HUES48 (cell line): Measurements from ENCODE around the gene PGM2L1.

ENCODE experiments used
- H3K27ac ChIP-seq: one replicate; pipeline ENCODE4 v1.7.0; 2013; ENCODE audit warnings: low read depth, low read length, inconsistent platforms
- H3K27me3 ChIP-seq: 2 replicates; pipeline ENCODE4 v1.6.1; 2013; ENCODE audit warnings: mild to moderate bottlenecking, low read length; ENCODE audit not compliant: control insufficient read depth, insufficient read depth
- H3K36me3 ChIP-seq: 2 replicates; pipeline ENCODE4 v1.6.1; 2013; ENCODE audit warnings: low read length; ENCODE audit not compliant: control insufficient read depth, insufficient read depth
- H3K4me1 ChIP-seq: 2 replicates; pipeline ENCODE4 v1.6.1; 2013; ENCODE audit warnings: mild to moderate bottlenecking, low read length; ENCODE audit not compliant: control insufficient read depth, insufficient read depth
- H3K4me3 ChIP-seq: 2 replicates; pipeline ENCODE4 v1.5.1; 2013; ENCODE audit warnings: mild to moderate bottlenecking, low read depth, low read length
- H3K9ac ChIP-seq: 2 replicates; pipeline ENCODE4 v1.6.1; 2013; ENCODE audit warnings: mild to moderate bottlenecking, low read depth, low read length, moderate library complexity
- H3K9me3 ChIP-seq: 2 replicates; pipeline ENCODE4 v1.6.1; 2013; ENCODE audit warnings: low read length; ENCODE audit not compliant: control insufficient read depth, insufficient read depth

Gene PGM2L1

DNA sequence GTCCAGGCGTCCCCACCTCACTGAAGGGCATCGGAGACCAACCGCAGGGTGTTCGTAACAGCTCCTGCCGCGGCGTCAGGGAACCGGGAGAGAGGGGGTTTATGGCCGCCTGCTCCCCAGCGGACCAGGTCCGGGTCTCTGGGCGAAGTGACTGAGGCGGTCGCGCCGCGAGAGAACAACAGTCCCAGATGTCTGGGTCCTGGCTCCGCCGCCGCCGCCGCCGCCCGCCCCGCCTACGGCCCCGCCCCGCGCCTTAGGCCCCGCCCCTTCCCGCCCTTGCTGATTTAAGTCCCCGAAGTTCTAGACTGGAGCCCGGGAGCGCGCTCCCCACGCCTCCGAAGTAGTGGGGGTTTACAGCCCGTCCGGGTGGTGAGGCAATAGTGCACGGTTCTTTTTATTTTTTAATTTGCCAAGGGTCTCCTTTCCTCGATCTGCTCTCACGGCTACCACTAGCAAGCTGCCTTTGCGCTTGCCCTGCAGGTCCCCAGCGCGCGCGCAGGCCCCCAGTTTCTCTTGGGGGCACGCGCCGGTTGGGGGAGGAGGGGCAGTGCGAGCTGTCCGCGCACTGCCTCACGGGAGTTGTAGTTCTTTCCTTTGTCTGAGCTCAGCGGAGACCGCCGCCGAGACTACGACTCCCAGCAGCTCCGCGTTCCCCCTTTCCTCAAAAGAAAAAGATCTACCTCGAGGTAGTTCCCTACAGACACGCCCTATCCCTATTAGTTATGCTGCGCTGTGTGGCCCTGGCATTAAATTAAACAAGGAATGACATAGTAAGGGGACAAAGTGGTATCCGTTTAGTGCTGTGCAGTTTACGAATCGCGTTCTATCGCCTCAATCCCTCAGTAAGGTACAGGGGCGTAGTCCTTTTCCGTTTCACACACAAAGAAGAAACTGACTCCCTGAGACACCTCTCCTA lies at the start of gene PGM2L1:
Gene PGM2L1, minus strand, starts transcription at position 190 of the 916 bp plus-strand sequence. CDS start 272 bp downstream, outside the sequence.
- peak within 1 kb of the TSS; percentile 86 for H3K9ac ChIP-seq
- peaks cover 13% of the 10 kb centered on the region for H3K4me1 ChIP-seq
- H3K9me3 ChIP-seq: no peaks in the 10 kb centered on the region
- H3K36me3 ChIP-seq: no peaks in the 10 kb centered on the region
- peak within 1 kb of the TSS; percentile 86 for H3K27ac ChIP-seq
- H3K27me3 ChIP-seq: no peaks in the 10 kb centered on the region
- H3K4me3 ChIP-seq: peak within 1 kb of the TSS; percentile 95

DNA sequence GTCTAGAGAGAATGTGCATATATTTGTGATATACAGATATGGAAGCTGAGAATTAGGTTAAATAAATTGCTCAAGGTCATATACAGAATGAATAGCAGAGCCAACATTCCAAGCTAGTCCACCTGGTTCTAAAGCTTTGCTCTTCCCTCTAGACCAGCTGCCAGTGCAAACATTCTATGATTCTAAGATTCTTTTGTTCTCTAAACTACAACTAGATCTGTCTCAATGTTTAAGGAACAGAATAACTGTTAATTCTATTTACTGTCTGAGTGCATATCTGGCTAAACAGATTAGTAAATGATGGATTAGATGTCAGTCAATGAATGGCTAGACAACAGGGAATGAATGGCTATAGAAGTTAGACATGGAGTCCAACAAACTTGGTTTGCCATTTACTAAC lies 49.5 kb upstream of the PGM2L1 start:
- Histone ChIP-seq H3K9me3 (no peaks in the 10 kb centered on the region), H3K9ac (no peak overlapping the region), H3K27me3 (no peaks in the 10 kb centered on the region), H3K27ac (no peak overlapping the region), H3K4me1 (peaks cover 8% of the 10 kb centered on the region; the same call in 1 of the 2 replicates), H3K36me3 (no peaks in the 10 kb centered on the region), H3K4me3 (no peak overlapping the region)

DNA sequence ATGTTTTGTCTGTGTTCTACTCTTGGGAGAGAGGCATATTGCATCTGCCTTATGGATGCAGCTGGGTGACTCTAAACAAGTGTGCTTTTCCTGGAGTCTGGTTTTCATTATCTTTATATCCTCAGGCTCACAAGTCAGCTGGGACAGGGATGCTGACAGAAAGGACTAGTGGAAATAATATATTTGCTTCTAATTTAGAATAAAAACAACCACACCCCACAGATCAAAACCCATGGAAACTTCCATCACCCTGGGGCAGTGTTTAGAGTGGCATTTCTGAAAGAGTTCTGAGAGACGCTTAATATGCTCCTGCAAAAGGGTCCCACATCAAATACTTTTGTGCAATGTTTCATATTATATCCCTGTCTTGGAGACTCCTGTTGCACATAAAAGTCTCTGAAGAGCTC lies 48.3 kb upstream of the PGM2L1 start:
- Histone ChIP-seq H3K9me3 (no peaks in the 10 kb centered on the region), H3K27ac (no peak overlapping the region), H3K4me3 (no peak overlapping the region), H3K27me3 (no peaks in the 10 kb centered on the region), H3K4me1 (peaks cover 8% of the 10 kb centered on the region; the same call in 1 of the 2 replicates), H3K36me3 (no peaks in the 10 kb centered on the region), H3K9ac (no peak overlapping the region)

DNA sequence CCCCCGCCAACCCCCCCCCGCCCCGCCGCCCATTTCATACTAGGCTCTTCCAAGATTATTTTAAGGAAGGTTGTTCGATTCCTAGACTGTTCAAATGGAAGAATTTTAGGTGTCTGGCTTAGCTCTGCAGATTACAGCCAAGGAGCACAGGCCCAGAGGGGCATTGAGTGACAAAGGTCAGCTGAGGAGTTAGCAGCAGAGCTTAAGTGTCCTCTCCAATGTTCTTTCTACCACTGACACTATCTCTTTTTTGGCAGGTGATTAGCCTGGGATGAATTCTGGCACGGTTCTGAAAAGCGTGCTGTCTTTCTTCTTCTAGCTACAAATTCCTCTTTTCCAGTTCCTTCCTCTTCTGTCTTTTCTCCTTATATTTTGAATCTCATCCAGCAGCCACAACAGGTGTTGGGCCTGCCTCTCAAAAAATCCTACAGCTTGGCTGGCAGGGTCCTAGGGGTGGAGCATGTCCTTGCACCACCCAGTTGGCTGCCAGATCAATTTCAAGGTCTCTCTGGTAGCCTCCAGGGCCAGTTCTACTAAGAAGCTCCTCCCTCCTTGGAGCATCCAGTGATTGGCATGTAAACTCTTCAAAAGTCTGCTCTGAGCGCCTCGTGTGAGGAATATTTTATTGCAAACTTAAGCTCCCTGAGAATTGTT lies 46.1 kb upstream of the PGM2L1 start:
- H3K27ac ChIP-seq: no peak overlapping the region
- H3K9me3 ChIP-seq: no peaks in the 10 kb centered on the region
- H3K4me1 ChIP-seq: peaks cover 8% of the 10 kb centered on the region; the same call in 1 of the 2 replicates
- no peaks in the 10 kb centered on the region for H3K27me3 ChIP-seq
- no peak overlapping the region for H3K4me3 ChIP-seq
- H3K9ac ChIP-seq: no peak overlapping the region
- H3K36me3 ChIP-seq: no peaks in the 10 kb centered on the region

DNA sequence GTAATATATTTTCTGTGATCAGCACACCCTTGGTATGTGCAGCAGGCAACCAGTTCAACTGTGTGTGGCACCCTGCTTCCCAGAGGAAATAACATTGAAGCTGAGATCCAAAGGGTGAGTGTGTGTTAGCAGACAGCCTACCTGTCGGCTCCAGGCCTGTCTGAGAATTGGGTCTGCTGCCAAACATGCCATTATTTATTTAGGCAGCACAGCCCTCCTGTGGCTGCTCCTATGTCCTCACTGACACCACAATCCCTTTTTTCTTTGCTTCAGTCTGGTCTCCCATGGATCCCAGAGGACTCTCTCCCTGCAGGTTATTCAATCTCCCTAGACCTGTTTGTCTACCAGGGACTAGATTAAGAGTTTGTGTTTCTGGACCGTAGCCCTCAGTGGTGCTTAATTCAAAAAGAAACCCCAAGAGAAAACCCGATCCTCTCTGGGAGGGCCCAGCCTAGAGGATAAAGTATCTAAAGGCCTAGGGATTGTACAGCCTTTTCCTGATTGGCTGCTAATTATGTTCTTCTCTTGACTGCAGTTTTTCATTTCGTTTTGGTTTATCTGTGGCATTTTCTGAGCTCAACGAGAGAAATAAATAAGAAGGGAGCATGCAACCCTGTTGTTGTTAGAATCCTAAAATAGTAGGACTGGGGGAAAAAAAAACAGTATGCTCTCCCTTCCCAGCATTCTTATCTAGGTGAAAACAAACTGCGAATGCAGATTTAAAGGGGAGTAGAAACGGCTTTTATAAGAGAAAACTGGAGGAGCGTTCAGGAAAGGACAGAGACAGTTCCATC lies 45.0 kb upstream of the PGM2L1 start:
- Histone ChIP-seq H3K27ac (peak overlapping the region; percentile 46), H3K36me3 (no peaks in the 10 kb centered on the region), H3K4me3 (no peak overlapping the region), H3K27me3 (no peaks in the 10 kb centered on the region), H3K9ac (no peak overlapping the region), H3K9me3 (no peaks in the 10 kb centered on the region), H3K4me1 (peaks cover 8% of the 10 kb centered on the region; the same call in 1 of the 2 replicates)

DNA sequence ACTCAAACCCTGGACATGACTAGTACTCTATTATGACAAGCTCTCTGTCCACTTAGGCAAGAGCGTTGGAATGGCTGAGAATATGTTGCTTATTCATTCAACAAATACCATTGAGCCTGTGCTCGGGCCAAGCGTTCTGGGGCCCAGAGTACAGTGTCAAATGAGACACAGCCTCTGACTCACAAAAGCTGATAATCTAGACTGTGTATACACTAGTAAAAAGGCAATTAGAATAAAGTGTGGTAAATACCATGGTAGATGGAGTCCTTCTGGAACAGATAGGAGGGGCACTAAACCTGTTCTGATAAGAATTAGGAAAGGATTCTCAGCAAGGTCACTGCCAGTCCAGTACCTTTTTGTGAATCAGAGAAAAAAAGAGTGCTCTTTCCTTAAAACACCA lies 44.4 kb upstream of the PGM2L1 start:
- H3K27ac ChIP-seq: peak overlapping the region; percentile 46
- H3K36me3 ChIP-seq: no peaks in the 10 kb centered on the region
- H3K4me1 ChIP-seq: peaks cover 8% of the 10 kb centered on the region; the same call in 1 of the 2 replicates
- H3K9ac ChIP-seq: no peak overlapping the region
- no peak overlapping the region for H3K4me3 ChIP-seq
- no peaks in the 10 kb centered on the region for H3K27me3 ChIP-seq
- H3K9me3 ChIP-seq: no peaks in the 10 kb centered on the region

DNA sequence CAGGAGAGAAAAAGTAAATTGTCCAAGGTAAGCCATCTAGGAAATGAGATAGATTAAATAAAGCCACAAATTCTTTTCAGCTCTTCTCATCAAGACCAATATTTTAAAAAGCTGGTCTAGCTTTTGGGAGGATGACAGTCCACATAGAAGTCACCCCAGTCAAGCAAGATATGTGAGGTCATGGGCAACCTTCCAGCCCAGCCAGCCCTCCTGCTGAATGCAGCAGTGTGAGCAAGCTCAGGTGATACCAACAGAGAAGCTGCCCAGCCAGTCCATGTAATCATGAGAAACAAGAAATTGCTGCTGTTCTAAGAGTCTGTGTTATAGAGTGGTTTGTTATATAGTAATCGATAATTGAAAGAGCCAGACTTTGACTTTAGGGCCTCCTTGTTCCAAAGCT lies 40.4 kb upstream of the PGM2L1 start:
- Histone ChIP-seq H3K36me3 (no peaks in the 10 kb centered on the region), H3K4me1 (peaks cover 8% of the 10 kb centered on the region; the same call in 1 of the 2 replicates), H3K27me3 (no peaks in the 10 kb centered on the region), H3K4me3 (no peak overlapping the region), H3K9me3 (no peaks in the 10 kb centered on the region), H3K9ac (no peak overlapping the region), H3K27ac (no peak overlapping the region)

DNA sequence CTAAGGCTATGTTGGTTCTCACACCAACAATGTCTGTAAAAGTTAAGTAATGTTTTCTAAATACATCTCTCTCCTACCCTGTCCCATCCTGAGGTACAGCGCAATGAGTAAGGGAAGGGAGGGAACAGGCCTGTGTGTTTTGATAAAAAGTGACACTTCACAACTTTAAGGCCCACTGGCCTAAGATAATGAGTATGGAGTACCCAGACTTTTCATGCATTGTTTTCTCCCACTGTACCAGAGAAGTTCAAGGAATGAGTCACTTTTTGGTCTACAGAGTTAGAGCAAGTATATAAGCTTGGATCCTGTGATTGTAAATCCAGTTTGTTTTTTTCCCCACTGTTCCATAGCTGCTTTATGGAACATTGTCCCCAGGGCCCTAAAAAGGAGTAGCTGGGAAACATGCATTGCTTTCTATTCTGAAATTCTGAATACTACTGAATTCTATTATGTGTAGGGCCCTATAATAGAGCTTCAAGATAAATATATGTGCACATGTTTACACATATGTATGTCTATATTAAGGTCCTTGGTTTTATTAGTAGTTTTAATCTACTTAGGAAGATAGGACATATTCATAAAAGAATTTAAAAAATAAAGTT lies 39.3 kb upstream of the PGM2L1 start:
- Histone ChIP-seq H3K4me3 (no peak overlapping the region), H3K27me3 (no peaks in the 10 kb centered on the region), H3K27ac (no peak overlapping the region), H3K36me3 (no peaks in the 10 kb centered on the region), H3K9me3 (no peaks in the 10 kb centered on the region), H3K4me1 (no peaks in the 10 kb centered on the region), H3K9ac (no peak overlapping the region)

DNA sequence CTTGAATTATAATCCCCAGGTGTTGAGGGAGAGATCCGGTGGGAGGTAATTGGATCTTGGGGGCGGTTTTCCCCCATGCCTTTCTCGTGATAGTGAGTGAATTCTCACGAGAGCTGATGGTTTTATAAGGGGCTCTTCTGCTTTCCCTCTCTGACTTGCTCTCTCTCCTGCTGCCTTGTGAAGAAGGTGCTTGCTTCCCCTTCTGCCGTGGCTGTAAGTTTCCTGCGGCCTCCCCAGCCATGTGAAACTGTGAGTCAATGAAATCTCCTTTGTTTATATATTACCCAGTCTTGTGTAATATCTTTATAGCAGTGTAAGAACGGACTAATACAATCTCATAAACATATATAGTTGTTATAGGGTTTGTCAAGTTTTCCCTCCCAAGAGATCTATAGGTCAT lies 36.3 kb upstream of the PGM2L1 start:
- Histone ChIP-seq H3K9ac (no peak overlapping the region), H3K36me3 (no peaks in the 10 kb centered on the region), H3K27me3 (no peaks in the 10 kb centered on the region), H3K9me3 (no peaks in the 10 kb centered on the region), H3K27ac (no peak overlapping the region), H3K4me1 (no peaks in the 10 kb centered on the region), H3K4me3 (no peak overlapping the region)

DNA sequence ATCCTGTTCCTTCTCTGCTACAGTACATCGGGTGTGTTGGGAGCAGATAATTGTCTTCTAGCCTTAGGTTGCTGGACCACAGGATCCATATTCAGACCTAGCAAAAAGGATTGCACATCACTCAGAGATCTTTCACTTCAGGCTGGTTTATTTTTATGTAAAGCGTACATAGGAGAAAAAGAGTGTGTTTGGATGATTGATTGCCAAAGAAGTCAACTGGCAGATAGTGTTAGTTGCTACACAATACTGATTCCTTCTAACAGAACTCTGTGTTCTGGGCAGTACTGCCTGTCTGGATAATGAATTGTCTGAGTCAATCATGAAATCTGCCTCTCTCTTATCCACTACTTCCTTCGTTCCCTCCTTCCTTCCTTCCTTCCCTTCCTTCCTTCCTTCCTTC lies 31.0 kb upstream of the PGM2L1 start:
- H3K9me3 ChIP-seq: no peaks in the 10 kb centered on the region
- H3K27me3 ChIP-seq: no peaks in the 10 kb centered on the region
- no peak overlapping the region for H3K4me3 ChIP-seq
- H3K4me1 ChIP-seq: no peaks in the 10 kb centered on the region
- H3K36me3 ChIP-seq: no peaks in the 10 kb centered on the region
- H3K9ac ChIP-seq: no peak overlapping the region
- H3K27ac ChIP-seq: no peak overlapping the region
